Measurements from ENCODE around the gene PFDN2. TPM values are rescaled to one million over a fixed set of nuclear protein-coding genes. Genes with fewer than 3 reads are reported as not detected.
A peak's percentile ranks its signal among the peaks of the same experiment; 100 is the strongest.

Gene PFDN2
- total and polyA plus RNA-seq, 10 of the 15 experiments (the other 5 are each of a cell fraction or from before 2014, with no cell fraction given): 30.0 to 141 (median 80.5) TPM

DNA sequence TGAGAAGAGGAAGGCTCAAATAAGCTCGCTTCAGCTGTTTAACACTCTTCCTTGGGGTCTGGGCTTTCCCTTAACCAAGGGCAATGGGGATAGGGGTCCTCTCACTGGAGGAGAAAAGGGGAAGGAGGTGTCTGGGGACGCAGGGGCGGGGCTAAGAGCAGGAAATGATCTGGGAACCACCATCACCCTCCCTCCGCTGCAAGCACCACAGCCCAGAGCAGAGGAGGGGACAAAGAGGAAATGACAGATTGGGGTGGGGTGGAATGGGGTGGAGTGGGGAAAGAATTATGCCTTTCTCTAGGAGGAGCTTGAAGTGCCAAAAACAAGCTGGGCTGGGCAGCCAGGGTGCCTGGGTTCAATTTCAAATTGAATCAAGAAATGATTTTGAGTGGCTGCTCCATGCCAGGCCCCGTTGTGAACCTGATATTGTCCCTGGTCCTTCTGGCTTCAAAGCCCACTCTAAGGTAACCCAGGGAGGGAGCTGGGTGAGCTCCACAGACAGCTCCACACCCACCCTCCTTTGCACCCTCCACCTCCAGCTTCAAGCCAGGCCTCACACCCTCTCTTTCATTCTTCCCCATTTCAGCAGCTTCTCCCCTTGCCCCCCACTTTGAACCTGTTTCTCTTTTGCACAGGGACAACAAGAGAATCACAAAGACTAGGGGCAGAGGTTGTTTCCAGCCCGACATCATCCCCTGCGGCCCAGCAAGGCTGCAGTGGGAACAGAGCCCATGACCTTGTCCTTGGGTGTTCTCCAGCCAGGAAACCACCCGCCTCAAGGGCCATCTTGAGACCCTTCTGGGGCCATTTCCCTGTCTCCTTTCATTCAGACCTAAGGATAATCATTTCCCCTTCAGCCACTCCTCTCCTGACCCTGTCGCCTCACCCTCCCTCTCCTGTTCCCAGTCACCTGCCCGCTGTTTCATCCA lies 49.3 kb downstream of the PFDN2 start (continued):
- TF ChIP-seq, protein P1, sequence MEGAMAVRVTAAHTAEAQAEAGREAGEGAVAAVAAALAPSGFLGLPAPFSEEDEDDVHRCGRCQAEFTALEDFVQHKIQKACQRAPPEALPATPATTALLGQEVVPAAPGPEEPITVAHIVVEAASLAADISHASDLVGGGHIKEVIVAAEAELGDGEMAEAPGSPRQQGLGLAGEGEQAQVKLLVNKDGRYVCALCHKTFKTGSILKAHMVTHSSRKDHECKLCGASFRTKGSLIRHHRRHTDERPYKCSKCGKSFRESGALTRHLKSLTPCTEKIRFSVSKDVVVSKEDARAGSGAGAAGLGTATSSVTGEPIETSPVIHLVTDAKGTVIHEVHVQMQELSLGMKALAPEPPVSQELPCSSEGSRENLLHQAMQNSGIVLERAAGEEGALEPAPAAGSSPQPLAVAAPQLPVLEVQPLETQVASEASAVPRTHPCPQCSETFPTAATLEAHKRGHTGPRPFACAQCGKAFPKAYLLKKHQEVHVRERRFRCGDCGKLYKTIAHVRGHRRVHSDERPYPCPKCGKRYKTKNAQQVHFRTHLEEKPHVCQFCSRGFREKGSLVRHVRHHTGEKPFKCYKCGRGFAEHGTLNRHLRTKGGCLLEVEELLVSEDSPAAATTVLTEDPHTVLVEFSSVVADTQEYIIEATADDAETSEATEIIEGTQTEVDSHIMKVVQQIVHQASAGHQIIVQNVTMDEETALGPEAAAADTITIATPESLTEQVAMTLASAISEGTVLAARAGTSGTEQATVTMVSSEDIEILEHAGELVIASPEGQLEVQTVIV (IDR thresholded peaks at IDR 0.05; ENCODE audit: borderline replicate concordance, partially characterized antibody): no peak
- TF ChIP-seq SREBF2 (IDR thresholded peaks at IDR 0.05; ENCODE audit: low read length) (no peak), SMAD5 (IDR thresholded peaks at IDR 0.05; ENCODE audit: low read depth) (peak; percentile 29; the same call in 1 of the 2 replicates), CEBPB (IDR thresholded peaks at IDR 0.05; ENCODE audit: borderline replicate concordance in 1 of 2, low read depth in 2 of 2, low read length in 2 of 2) (no peak), IKZF2 (IDR thresholded peaks at IDR 0.05) (peak; percentile 49 to 71; a peak in 3 of 4 replicates), HDAC2 (IDR thresholded peaks at IDR 0.05) (no peak), RUNX3 (IDR thresholded peaks at IDR 0.05; ENCODE audit: low read length) (no peak; the same call in none of the 2 replicates), LARP7 (IDR thresholded peaks at IDR 0.05) (no peak), SPI1 (IDR thresholded peaks at IDR 0.05; ENCODE audit: borderline replicate concordance, insufficient read depth, low read depth, low read length) (peak; percentile 69), ZNF384 (IDR thresholded peaks at IDR 0.05; ENCODE audit: borderline replicate concordance, low read depth, low read length) (no peak), SMARCA5 (IDR thresholded peaks at IDR 0.05) (no peak), BCL11A (IDR thresholded peaks at IDR 0.05; ENCODE audit: low read depth, low read length) (no peak), HDGF (IDR thresholded peaks at IDR 0.05) (peak; percentile 93), ESRRA (IDR thresholded peaks at IDR 0.05; ENCODE audit: low read length) (peak; percentile 56; the same call in 1 of the 2 replicates), PAX5 (IDR thresholded peaks at IDR 0.05; ENCODE audit: borderline replicate concordance, low read depth, low read length) (peak; percentile 19; the same call in 1 of the 2 replicates), IKZF1 (conservative IDR thresholded peaks at IDR 0.05) (no peak; the same call in none of the 2 replicates), RAD51 (IDR thresholded peaks at IDR 0.05) (no peak), SREBF1 (IDR thresholded peaks at IDR 0.05; ENCODE audit: low read length) (no peak), NFYA (IDR thresholded peaks at IDR 0.05; ENCODE audit: borderline replicate concordance, low read depth, low read length) (no peak), GABPA (IDR thresholded peaks at IDR 0.05; ENCODE audit: low read depth) (peak; percentile 69; the same call in 1 of the 2 replicates)
- TF ChIP-seq, protein P2, sequence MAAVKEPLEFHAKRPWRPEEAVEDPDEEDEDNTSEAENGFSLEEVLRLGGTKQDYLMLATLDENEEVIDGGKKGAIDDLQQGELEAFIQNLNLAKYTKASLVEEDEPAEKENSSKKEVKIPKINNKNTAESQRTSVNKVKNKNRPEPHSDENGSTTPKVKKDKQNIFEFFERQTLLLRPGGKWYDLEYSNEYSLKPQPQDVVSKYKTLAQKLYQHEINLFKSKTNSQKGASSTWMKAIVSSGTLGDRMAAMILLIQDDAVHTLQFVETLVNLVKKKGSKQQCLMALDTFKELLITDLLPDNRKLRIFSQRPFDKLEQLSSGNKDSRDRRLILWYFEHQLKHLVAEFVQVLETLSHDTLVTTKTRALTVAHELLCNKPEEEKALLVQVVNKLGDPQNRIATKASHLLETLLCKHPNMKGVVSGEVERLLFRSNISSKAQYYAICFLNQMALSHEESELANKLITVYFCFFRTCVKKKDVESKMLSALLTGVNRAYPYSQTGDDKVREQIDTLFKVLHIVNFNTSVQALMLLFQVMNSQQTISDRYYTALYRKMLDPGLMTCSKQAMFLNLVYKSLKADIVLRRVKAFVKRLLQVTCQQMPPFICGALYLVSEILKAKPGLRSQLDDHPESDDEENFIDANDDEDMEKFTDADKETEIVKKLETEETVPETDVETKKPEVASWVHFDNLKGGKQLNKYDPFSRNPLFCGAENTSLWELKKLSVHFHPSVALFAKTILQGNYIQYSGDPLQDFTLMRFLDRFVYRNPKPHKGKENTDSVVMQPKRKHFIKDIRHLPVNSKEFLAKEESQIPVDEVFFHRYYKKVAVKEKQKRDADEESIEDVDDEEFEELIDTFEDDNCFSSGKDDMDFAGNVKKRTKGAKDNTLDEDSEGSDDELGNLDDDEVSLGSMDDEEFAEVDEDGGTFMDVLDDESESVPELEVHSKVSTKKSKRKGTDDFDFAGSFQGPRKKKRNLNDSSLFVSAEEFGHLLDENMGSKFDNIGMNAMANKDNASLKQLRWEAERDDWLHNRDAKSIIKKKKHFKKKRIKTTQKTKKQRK (IDR thresholded peaks at IDR 0.05; ENCODE audit: low read depth, low read length): no peak
- TF ChIP-seq, protein P3, sequence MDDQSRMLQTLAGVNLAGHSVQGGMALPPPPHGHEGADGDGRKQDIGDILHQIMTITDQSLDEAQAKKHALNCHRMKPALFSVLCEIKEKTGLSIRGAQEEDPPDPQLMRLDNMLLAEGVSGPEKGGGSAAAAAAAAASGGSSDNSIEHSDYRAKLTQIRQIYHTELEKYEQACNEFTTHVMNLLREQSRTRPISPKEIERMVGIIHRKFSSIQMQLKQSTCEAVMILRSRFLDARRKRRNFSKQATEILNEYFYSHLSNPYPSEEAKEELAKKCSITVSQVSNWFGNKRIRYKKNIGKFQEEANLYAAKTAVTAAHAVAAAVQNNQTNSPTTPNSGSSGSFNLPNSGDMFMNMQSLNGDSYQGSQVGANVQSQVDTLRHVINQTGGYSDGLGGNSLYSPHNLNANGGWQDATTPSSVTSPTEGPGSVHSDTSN (IDR thresholded peaks at IDR 0.05; ENCODE audit: insufficient replicate concordance, low read depth, low read length): no peak
